Neural cell (in vitro differentiated cells): ENCODE measurements around the gene PREX1. TPM values are rescaled to one million over a fixed set of nuclear protein-coding genes. Genes with fewer than 3 reads are reported as not detected.

ENCODE experiments used
- H2AFZ ChIP-seq: fragments of 200-600, 300-800 bp; sonication (generic), shearing (Covaris generic); 2 replicates; pipeline ENCODE4 v1.6.0; 2014; ENCODE audit warnings: low read depth, mild to moderate bottlenecking, antibody characterized with exemption, low read length, moderate library complexity
- H3F3A ChIP-seq: fragments of 200-600 bp; shearing (Covaris generic); 2 replicates; pipeline ENCODE4 v1.6.1; 2016; ENCODE audit warnings: mild to moderate bottlenecking, moderate library complexity, mixed read lengths, antibody characterized with exemption, low read length; ENCODE audit not compliant: insufficient read depth, poor library complexity, severe bottlenecking
- H3K27ac ChIP-seq: fragments of 200-600, 300-800 bp; sonication (generic), shearing (Covaris generic); 2 replicates; pipeline ENCODE4 v1.5.1; 2014; ENCODE audit warnings: mild to moderate bottlenecking, low read length, moderate library complexity
- H3K27me3 ChIP-seq: fragments of 300-800, 200-600 bp; sonication (generic), shearing (Covaris generic); 2 replicates; pipeline ENCODE4 v1.6.0; 2014; ENCODE audit warnings: mild to moderate bottlenecking, low read depth, low read length, moderate library complexity; ENCODE audit not compliant: insufficient read depth
- H3K36me3 ChIP-seq: fragments of 300-800, 200-600 bp; sonication (generic), shearing (Covaris generic); 2 replicates; pipeline ENCODE4 v1.5.1; 2014; ENCODE audit warnings: mild to moderate bottlenecking, antibody characterized with exemption, low read length, moderate library complexity; ENCODE audit not compliant: insufficient read depth
- H3K4me2 ChIP-seq: fragments of 300-800, 200-600 bp; sonication (generic), shearing (Covaris generic); 2 replicates; pipeline ENCODE4 v1.6.0; 2014; ENCODE audit warnings: mild to moderate bottlenecking, low read length
- H3K4me3 ChIP-seq: fragments of 300-800, 200-600 bp; sonication (generic), shearing (Covaris generic); 2 replicates; pipeline ENCODE4 v1.5.1; 2014; ENCODE audit warnings: mild to moderate bottlenecking, low read length, moderate library complexity
- H3K79me2 ChIP-seq: fragments of 200-600 bp; shearing (Covaris generic); replicated peaks from 2 replicates; pipeline ENCODE4 v1.6.0; 2014; ENCODE audit warnings: mild to moderate bottlenecking, low read length, moderate library complexity; ENCODE audit not compliant: insufficient read depth
- H3K9ac ChIP-seq: fragments of 300-800, 200-600 bp; sonication (generic), shearing (Covaris generic); 2 replicates; pipeline ENCODE4 v1.6.1; 2016; ENCODE audit warnings: mild to moderate bottlenecking, low read length, mixed read lengths
- H3K9me2 ChIP-seq: fragments of 200-600 bp; shearing (Covaris generic); 2 replicates; pipeline ENCODE4 v1.6.1; 2016; ENCODE audit warnings: mild to moderate bottlenecking, low read length, mixed read lengths; ENCODE audit not compliant: insufficient read depth
- H3K9me3 ChIP-seq: fragments of 200-600, 300-800 bp; sonication (generic), shearing (Covaris generic); 2 replicates; pipeline ENCODE4 v1.6.1; 2016; ENCODE audit warnings: mild to moderate bottlenecking, mixed run types, low read length, moderate library complexity, mixed read lengths
- H4K20me1 ChIP-seq: fragments of 200-600 bp; shearing (Covaris generic); 2 replicates; pipeline ENCODE4 v1.6.1; 2016; ENCODE audit warnings: mild to moderate bottlenecking, mixed run types; ENCODE audit not compliant: insufficient read depth
- CTCF ChIP-seq: fragments of 450-650 bp; IDR thresholded peaks from 2 replicates; pipeline ENCODE4 v1.5.1; 2014; ENCODE audit warnings: antibody characterized with exemption, mild to moderate bottlenecking, moderate library complexity; ENCODE audit not compliant: poor library complexity, severe bottlenecking
- EZH2 ChIP-seq: fragments of 200-600, 300-800 bp; shearing (Covaris generic), sonication (generic); IDR thresholded peaks from 2 replicates; pipeline ENCODE4 v1.6.1; 2014; ENCODE audit warnings: antibody characterized with exemption, low read length, borderline replicate concordance, mild to moderate bottlenecking; ENCODE audit not compliant: insufficient read depth, poor library complexity, severe bottlenecking
- POLR2AphosphoS5 ChIP-seq: IDR thresholded peaks from 2 replicates; pipeline ENCODE4 v1.6.1; 2012
- RAD21 ChIP-seq: fragments of 450-650 bp; conservative IDR thresholded peaks from 2 replicates; pipeline ENCODE4 v1.6.1; 2014; ENCODE audit warnings: antibody characterized with exemption, mild to moderate bottlenecking, moderate library complexity
- SMC3 ChIP-seq: fragments of 450-650 bp; conservative IDR thresholded peaks from 2 replicates; pipeline ENCODE4 v1.6.1; 2014; ENCODE audit warnings: antibody characterized with exemption, mild to moderate bottlenecking, moderate library complexity; ENCODE audit not compliant: poor library complexity
- TAF1 ChIP-seq: IDR thresholded peaks from 2 replicates; pipeline ENCODE4 v1.6.1; 2012; ENCODE audit warnings: low read depth
- polyA plus RNA-seq: library from polyadenylated mRNA; depleted of rRNA; stranded (reverse); fragments of >200 nt; gene quantifications from 2 replicates; pipeline ENCODE4 v1.2.3, GENCODE V29; 2014
- TF ChIP-seq, protein P1 (sequence below): IDR thresholded peaks from 2 replicates; pipeline ENCODE4 v1.6.1; 2012; ENCODE audit warnings: borderline replicate concordance

PREX1 gene
- polyA plus RNA-seq, 1 donor from 2014 or later, result 0.06 TPM

GRCh38 chr20:48658505-48658904, 169.3 kb downstream of the PREX1 start:
- Histone ChIP-seq H3K27me3 (no peaks in the 10 kb centered on the region), H3K4me2 (no peak overlapping the region), H3F3A (no peaks in the 10 kb centered on the region), H2AFZ (no peak overlapping the region), H3K9ac (no peak overlapping the region), H3K4me3 (no peak overlapping the region), H3K79me2 (no peaks in the 10 kb centered on the region), H3K9me3 (no peaks in the 10 kb centered on the region), H3K36me3 (no peaks in the 10 kb centered on the region), H3K9me2 (no peaks in the 10 kb centered on the region), H3K27ac (no peak overlapping the region), H4K20me1 (no peaks in the 10 kb centered on the region)
- TF ChIP-seq, protein P1, sequence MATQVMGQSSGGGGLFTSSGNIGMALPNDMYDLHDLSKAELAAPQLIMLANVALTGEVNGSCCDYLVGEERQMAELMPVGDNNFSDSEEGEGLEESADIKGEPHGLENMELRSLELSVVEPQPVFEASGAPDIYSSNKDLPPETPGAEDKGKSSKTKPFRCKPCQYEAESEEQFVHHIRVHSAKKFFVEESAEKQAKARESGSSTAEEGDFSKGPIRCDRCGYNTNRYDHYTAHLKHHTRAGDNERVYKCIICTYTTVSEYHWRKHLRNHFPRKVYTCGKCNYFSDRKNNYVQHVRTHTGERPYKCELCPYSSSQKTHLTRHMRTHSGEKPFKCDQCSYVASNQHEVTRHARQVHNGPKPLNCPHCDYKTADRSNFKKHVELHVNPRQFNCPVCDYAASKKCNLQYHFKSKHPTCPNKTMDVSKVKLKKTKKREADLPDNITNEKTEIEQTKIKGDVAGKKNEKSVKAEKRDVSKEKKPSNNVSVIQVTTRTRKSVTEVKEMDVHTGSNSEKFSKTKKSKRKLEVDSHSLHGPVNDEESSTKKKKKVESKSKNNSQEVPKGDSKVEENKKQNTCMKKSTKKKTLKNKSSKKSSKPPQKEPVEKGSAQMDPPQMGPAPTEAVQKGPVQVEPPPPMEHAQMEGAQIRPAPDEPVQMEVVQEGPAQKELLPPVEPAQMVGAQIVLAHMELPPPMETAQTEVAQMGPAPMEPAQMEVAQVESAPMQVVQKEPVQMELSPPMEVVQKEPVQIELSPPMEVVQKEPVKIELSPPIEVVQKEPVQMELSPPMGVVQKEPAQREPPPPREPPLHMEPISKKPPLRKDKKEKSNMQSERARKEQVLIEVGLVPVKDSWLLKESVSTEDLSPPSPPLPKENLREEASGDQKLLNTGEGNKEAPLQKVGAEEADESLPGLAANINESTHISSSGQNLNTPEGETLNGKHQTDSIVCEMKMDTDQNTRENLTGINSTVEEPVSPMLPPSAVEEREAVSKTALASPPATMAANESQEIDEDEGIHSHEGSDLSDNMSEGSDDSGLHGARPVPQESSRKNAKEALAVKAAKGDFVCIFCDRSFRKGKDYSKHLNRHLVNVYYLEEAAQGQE, result no peak
- no peak for TF ChIP-seq POLR2AphosphoS5
- TF ChIP-seq CTCF, result no peak
- TF ChIP-seq SMC3, result no peak
- TF ChIP-seq TAF1, result no peak
- TF ChIP-seq RAD21, result no peak

GRCh38 chr20:48658198-48658476, 169.7 kb downstream of the PREX1 start:
- H3K9me2 ChIP-seq, result no peaks in the 10 kb centered on the region
- H3K27me3 ChIP-seq, result no peaks in the 10 kb centered on the region
- no peak overlapping the region for H3K4me2 ChIP-seq
- H3K9ac ChIP-seq, result no peak overlapping the region
- H4K20me1 ChIP-seq, result no peaks in the 10 kb centered on the region
- no peak overlapping the region for H3K27ac ChIP-seq
- H3K9me3 ChIP-seq, result no peaks in the 10 kb centered on the region
- H3F3A ChIP-seq, result no peaks in the 10 kb centered on the region
- H3K36me3 ChIP-seq, result no peaks in the 10 kb centered on the region
- no peaks in the 10 kb centered on the region for H3K79me2 ChIP-seq
- no peak overlapping the region for H2AFZ ChIP-seq
- H3K4me3 ChIP-seq, result no peak overlapping the region
- TF ChIP-seq CTCF (no peak), RAD21 (no peak), SMC3 (no peak), EZH2 (no peak)
- TF ChIP-seq, protein P1, result no peak
